Muscle layer of colon (tissue), 2 donors: ENCODE data around the gene DSG3.
"Not testable (repeated sequence)": the region's sequence is repeated elsewhere in the genome, so short reads cannot be mapped to it uniquely, and the experiment has no call there.

ENCODE experiments used
- H3K27ac ChIP-seq: one replicate; pipeline ENCODE4 v1.7.0; 2013; ENCODE audit warnings: low read depth, mild to moderate bottlenecking, low read length, moderate library complexity
- H3K27me3 ChIP-seq, 2 donors: one replicate each; pipeline ENCODE4 v1.7.0; 2013; ENCODE audit warnings: low read length in 2 of 2, mild to moderate bottlenecking in 2 of 2; ENCODE audit not compliant: insufficient read depth in 2 of 2, control insufficient read depth in 1 of 2
- H3K36me3 ChIP-seq: one replicate; pipeline ENCODE4 v1.7.0; 2013; ENCODE audit warnings: mild to moderate bottlenecking, low read length; ENCODE audit not compliant: insufficient read depth
- H3K4me1 ChIP-seq: one replicate; pipeline ENCODE4 v1.7.0; 2013; ENCODE audit warnings: mild to moderate bottlenecking, low read length; ENCODE audit not compliant: insufficient read depth
- H3K4me3 ChIP-seq, 2 donors: one replicate each; pipeline ENCODE4 v1.7.0; 2013; ENCODE audit warnings: low read length in 2 of 2, low read depth in 1 of 2, mild to moderate bottlenecking in 1 of 2, moderate library complexity in 1 of 2
- H3K9ac ChIP-seq: one replicate; pipeline ENCODE4 v1.7.0; 2013; ENCODE audit warnings: low read length
- H3K9me3 ChIP-seq: one replicate; pipeline ENCODE4 v1.7.0; 2013; ENCODE audit warnings: mild to moderate bottlenecking, low read length
- donor health status: abdominal sarcoma.
- donor health status: Adenocarcinoma of cecum.

The DSG3 gene

GRCh38 chr18:31507124-31507523 is 59.6 kb downstream of the DSG3 start:
- not testable (repeated sequence) for H3K27ac ChIP-seq, H3K36me3 ChIP-seq, H3K27me3 ChIP-seq, H3K4me3 ChIP-seq, H3K4me1 ChIP-seq, H3K9me3 ChIP-seq, H3K9ac ChIP-seq

- H3K36me3 ChIP-seq, result no peaks in the 10 kb centered on the region
- no peak overlapping the region for H3K9ac ChIP-seq
- no peak overlapping the region for H3K4me3 ChIP-seq
- H3K9me3 ChIP-seq, result no peaks in the 10 kb centered on the region
- no peaks in the 10 kb centered on the region for H3K27me3 ChIP-seq
- H3K4me1 ChIP-seq, result no peaks in the 10 kb centered on the region
- H3K27ac ChIP-seq, result no peak overlapping the region
These were observed 61.2 kb downstream of the DSG3 start for GRCh38 chr18:31508781-31509180.

- Histone ChIP-seq H3K4me3 (no peak overlapping the region), H3K27ac (no peak overlapping the region), H3K4me1 (no peaks in the 10 kb centered on the region)
These were observed 62.0 kb downstream of the DSG3 start for GRCh38 chr18:31509571-31509970.

GRCh38 chr18:31510319-31510718 is 62.8 kb downstream of the DSG3 start:
- Histone ChIP-seq H3K4me1 (no peaks in the 10 kb centered on the region), H3K27me3 (no peaks in the 10 kb centered on the region), H3K9ac (no peak overlapping the region), H3K27ac (no peak overlapping the region), H3K9me3 (no peaks in the 10 kb centered on the region), H3K36me3 (no peaks in the 10 kb centered on the region), H3K4me3 (no peak overlapping the region)

More at GRCh38 chr18:31509571-31509970, 62.0 kb downstream of the DSG3 start:
- H3K9me3 ChIP-seq, result no peaks in the 10 kb centered on the region
- H3K27me3 ChIP-seq, result no peaks in the 10 kb centered on the region
- no peak overlapping the region for H3K9ac ChIP-seq
- H3K36me3 ChIP-seq, result no peaks in the 10 kb centered on the region

DNA sequence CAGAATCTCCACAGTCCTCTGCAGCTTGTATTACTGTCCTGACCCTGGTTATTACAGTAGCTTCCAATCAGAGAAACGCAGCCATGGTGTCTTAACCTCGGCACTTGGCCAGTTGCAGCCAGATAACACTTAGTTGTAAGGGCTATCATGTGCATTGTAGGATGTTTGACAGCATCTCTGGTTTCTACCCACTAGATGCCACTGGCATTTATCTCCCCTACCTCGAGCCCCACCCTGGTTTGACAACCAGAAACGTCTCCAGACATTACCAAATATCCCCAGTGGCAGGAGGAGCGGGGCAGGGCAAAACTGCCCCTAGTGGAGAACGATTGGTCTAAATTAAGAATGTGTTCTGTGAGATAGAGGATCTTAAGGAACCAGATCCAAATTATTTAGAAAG is 63.6 kb downstream of the DSG3 start:
- no peaks in the 10 kb centered on the region for H3K27me3 ChIP-seq
- no peak overlapping the region for H3K9ac ChIP-seq
- H3K36me3 ChIP-seq, result no peaks in the 10 kb centered on the region
- no peak overlapping the region for H3K4me3 ChIP-seq
- H3K9me3 ChIP-seq, result no peaks in the 10 kb centered on the region
- no peak overlapping the region for H3K27ac ChIP-seq
- H3K4me1 ChIP-seq, result no peaks in the 10 kb centered on the region

DNA sequence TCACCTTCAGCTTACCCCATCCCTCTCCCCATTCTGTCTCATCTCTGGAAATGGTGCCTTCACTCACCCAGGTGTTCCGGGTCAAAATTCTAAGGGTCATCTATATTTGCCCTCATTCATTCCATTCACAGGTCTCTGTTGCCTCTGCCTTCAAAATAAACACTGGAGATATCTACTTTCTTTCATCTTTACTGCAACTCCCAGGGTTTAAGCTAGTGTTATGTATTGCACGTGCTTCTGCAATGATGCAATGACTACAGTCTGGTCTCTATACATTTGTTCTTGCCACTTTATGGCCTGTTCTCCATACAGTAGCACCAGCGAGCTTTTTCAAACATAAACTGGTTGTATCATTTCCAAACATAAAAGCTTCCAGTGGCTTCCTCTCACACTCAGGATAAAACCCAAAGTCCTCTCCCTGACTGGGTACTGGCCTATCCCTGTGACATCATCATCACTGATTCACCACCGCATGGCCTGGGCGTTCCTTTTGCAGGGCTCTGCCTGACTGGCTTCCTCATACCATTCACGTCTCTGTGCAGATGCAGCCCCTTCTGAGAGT is 64.7 kb downstream of the DSG3 start:
- H3K27me3 ChIP-seq, result no peaks in the 10 kb centered on the region
- H3K9me3 ChIP-seq, result no peaks in the 10 kb centered on the region
- no peak overlapping the region for H3K4me3 ChIP-seq
- H3K36me3 ChIP-seq, result no peaks in the 10 kb centered on the region
- H3K9ac ChIP-seq, result no peak overlapping the region
- H3K27ac ChIP-seq, result no peak overlapping the region
- no peaks in the 10 kb centered on the region for H3K4me1 ChIP-seq

- Histone ChIP-seq H3K4me3 (no peak overlapping the region), H3K4me1 (no peaks in the 10 kb centered on the region), H3K27ac (no peak overlapping the region), H3K27me3 (no peaks in the 10 kb centered on the region), H3K36me3 (no peaks in the 10 kb centered on the region), H3K9me3 (no peaks in the 10 kb centered on the region), H3K9ac (no peak overlapping the region)
These were observed 65.8 kb downstream of the DSG3 start for GRCh38 chr18:31513189-31513935.

GRCh38 chr18:31516437-31516836 is 68.9 kb downstream of the DSG3 start:
- Histone ChIP-seq H3K9me3 (no peaks in the 10 kb centered on the region), H3K4me3 (no peak overlapping the region), H3K9ac (no peak overlapping the region), H3K36me3 (no peaks in the 10 kb centered on the region), H3K27ac (no peak overlapping the region), H3K4me1 (no peaks in the 10 kb centered on the region), H3K27me3 (no peaks in the 10 kb centered on the region)

DNA sequence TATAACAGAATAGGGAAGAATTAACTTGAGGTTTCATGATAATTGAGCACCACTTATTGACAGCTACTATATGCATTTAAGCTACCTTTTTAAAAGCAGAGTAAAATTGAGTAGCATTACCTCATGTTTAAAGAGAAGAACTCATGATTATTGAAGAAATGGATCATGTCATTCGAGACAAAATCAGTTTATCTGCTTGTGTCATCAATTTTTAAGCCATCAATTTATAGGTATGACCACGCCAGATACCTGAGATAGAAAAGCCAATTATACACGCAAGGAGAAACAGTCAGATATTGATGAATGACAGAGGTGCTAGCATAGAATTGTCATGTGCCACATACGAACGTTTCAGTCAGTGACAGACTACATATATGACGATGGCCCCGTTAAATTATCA is 78.8 kb downstream of the DSG3 start:
- H3K27ac ChIP-seq, result no peak overlapping the region
- no peaks in the 10 kb centered on the region for H3K4me1 ChIP-seq
- H3K9ac ChIP-seq, result no peak overlapping the region
- no peaks in the 10 kb centered on the region for H3K9me3 ChIP-seq
- H3K27me3 ChIP-seq, result no peaks in the 10 kb centered on the region
- H3K4me3 ChIP-seq, result no peak overlapping the region
- H3K36me3 ChIP-seq, result no peaks in the 10 kb centered on the region
